DMS53 (cell line): ENCODE results near the gene ZIC1.

Experiments
- DNase-seq: peaks from one replicate; lab custom pipeline; 2025; lab: John Stamatoyannopoulos, UW

Gene ZIC1

GRCh38 chr3:147410116-147410525 is 956 bp downstream of the ZIC1 start:
- no peak for DNase-seq

GRCh38 chr3:147410526-147411237 is 1.5 kb downstream of the ZIC1 start:
- DNase-seq = peak; percentile 56

GRCh38 chr3:147411238-147411814 is 2.2 kb downstream of the ZIC1 start:
- peak; percentile 65 for DNase-seq

GRCh38 chr3:147411815-147412241 is 2.7 kb downstream of the ZIC1 start:
- peak; percentile 22 for DNase-seq

GRCh38 chr3:147412261-147412916 is 3.2 kb downstream of the ZIC1 start:
- DNase-seq = peak; percentile 53

GRCh38 chr3:147412917-147413685 is 3.9 kb downstream of the ZIC1 start:
- peak; percentile 53 for DNase-seq

GRCh38 chr3:147413686-147414389 is 4.7 kb downstream of the ZIC1 start:
- peak; percentile 35 for DNase-seq

GRCh38 chr3:147414390-147415138 is 5.4 kb downstream of the ZIC1 start:
- DNase-seq = no peak

GRCh38 chr3:147415286-147415685 is 6.1 kb downstream of the ZIC1 start:
- peak; percentile 21 for DNase-seq

- DNase-seq = peak; percentile 25
Observed at GRCh38 chr3:147415874-147416273, 6.7 kb downstream of the ZIC1 start.

- no peak for DNase-seq
Observed at GRCh38 chr3:147416931-147417330, 7.8 kb downstream of the ZIC1 start.

GRCh38 chr3:147417551-147418295 is 8.6 kb downstream of the ZIC1 start:
- DNase-seq = no peak

- no peak for DNase-seq
Observed at GRCh38 chr3:147418371-147418781, 9.2 kb downstream of the ZIC1 start.

GRCh38 chr3:147418808-147419701 is 9.9 kb downstream of the ZIC1 start:
- peak; percentile 74 for DNase-seq

- DNase-seq = peak; percentile 31
Observed at GRCh38 chr3:147419781-147420224, 10.6 kb downstream of the ZIC1 start.

GRCh38 chr3:147420353-147421183 is 11.4 kb downstream of the ZIC1 start:
- DNase-seq = no peak

GRCh38 chr3:147421184-147421912 is 12.2 kb downstream of the ZIC1 start:
- DNase-seq = no peak

- no peak for DNase-seq
Observed at GRCh38 chr3:147422196-147422595, 13.0 kb downstream of the ZIC1 start.
